HFFc6 (cell line): ENCODE data around the gene PACSIN1. TPM values are rescaled to one million over a fixed set of nuclear protein-coding genes. Genes with fewer than 3 reads are reported as not detected.

ENCODE experiments used
- DNase-seq: peaks from one replicate; pipeline ENCODE4 v3.0.0-alpha.2; 2018
- H3K27ac Mint-ChIP-seq: 2 replicates; pipeline ENCODE4 v1.8.0; 2020; ENCODE audit warnings: mild to moderate bottlenecking, mixed read lengths
- H3K27me3 Mint-ChIP-seq: 2 replicates; pipeline ENCODE4 v1.8.0; 2021; ENCODE audit warnings: mild to moderate bottlenecking, moderate library complexity, mixed read lengths; ENCODE audit not compliant: insufficient read depth
- H3K36me3 Mint-ChIP-seq: 2 replicates; pipeline ENCODE4 v1.8.0; 2021; ENCODE audit warnings: low read depth, mixed read lengths
- H3K4me1 Mint-ChIP-seq: 2 replicates; pipeline ENCODE4 v1.8.0; 2020; ENCODE audit warnings: low read depth, mixed read lengths
- H3K4me3 Mint-ChIP-seq: 2 replicates; pipeline ENCODE4 v1.8.0; 2020; ENCODE audit warnings: mild to moderate bottlenecking, moderate library complexity, mixed read lengths
- H3K9me3 Mint-ChIP-seq: 2 replicates; pipeline ENCODE4 v1.8.0; 2020; ENCODE audit warnings: mild to moderate bottlenecking, mixed read lengths
- CTCF ChIP-seq: fragments of 200-600 bp; sonication (generic); IDR thresholded peaks from 2 replicates; pipeline ENCODE4 v1.5.0; 2021; ENCODE audit warnings: antibody characterized with exemption, mild to moderate bottlenecking
- total RNA-seq, 6 experiments: library from RNA; stranded (reverse); fragmentation: NEBNext Ultra II Directional; extraction: Animal tissue kit (Norgen Biotek cat#: 25700); gene quantifications; 2 replicates in 1 of 6; 3 replicates in 5 of 6; pipeline ENCODE4 v1.2.3, GENCODE V29; 2021

The PACSIN1 gene
- total RNA-seq, 6 experiments from 2014 or later = not detected

GRCh38 chr6:34451192-34451591, 14.7 kb upstream of the PACSIN1 start:
- H3K27me3 Mint-ChIP-seq = peaks cover 6% of the 10 kb centered on the region
- H3K36me3 Mint-ChIP-seq = no peaks in the 10 kb centered on the region
- H3K27ac Mint-ChIP-seq = no peak overlapping the region
- H3K4me3 Mint-ChIP-seq = no peak overlapping the region
- DNase-seq = no peak
- H3K9me3 Mint-ChIP-seq = peaks cover 6% of the 10 kb centered on the region
- no peak for TF ChIP-seq CTCF
- no peaks in the 10 kb centered on the region for H3K4me1 Mint-ChIP-seq

GRCh38 chr6:34455831-34456230, 10.0 kb upstream of the PACSIN1 start:
- Mint-ChIP-seq H3K27ac (no peak overlapping the region), H3K4me1 (0 out of 2 replicates have a peak, but pooled peaks cover 2% of the 10 kb centered on the region), H3K4me3 (no peak overlapping the region), H3K36me3 (no peaks in the 10 kb centered on the region), H3K27me3 (peaks cover 8% of the 10 kb centered on the region), H3K9me3 (peaks cover 6% of the 10 kb centered on the region)
- no peak for TF ChIP-seq CTCF
- no peak for DNase-seq

- DNase-seq = no peak
- Mint-ChIP-seq H3K4me1 (peaks cover 10% of the 10 kb centered on the region), H3K27ac (no peak overlapping the region), H3K4me3 (no peak overlapping the region), H3K36me3 (no peaks in the 10 kb centered on the region), H3K9me3 (no peaks in the 10 kb centered on the region), H3K27me3 (peaks cover 8% of the 10 kb centered on the region; the same call in 1 of the 2 replicates)
- TF ChIP-seq CTCF = no peak
These were observed 8.5 kb upstream of the PACSIN1 start for GRCh38 chr6:34457382-34457741.

- no peak for DNase-seq
- Mint-ChIP-seq H3K27ac (no peak overlapping the region), H3K36me3 (no peaks in the 10 kb centered on the region), H3K4me1 (peaks cover 15% of the 10 kb centered on the region), H3K9me3 (no peaks in the 10 kb centered on the region), H3K4me3 (no peak overlapping the region), H3K27me3 (peaks cover 8% of the 10 kb centered on the region; the same call in 1 of the 2 replicates)
- TF ChIP-seq CTCF = no peak
These were observed 7.8 kb upstream of the PACSIN1 start for GRCh38 chr6:34457742-34458735.

- no peak overlapping the region for H3K4me3 Mint-ChIP-seq
- no peak for DNase-seq
- peak; percentile 77 for TF ChIP-seq CTCF
- H3K27ac Mint-ChIP-seq = no peak overlapping the region
- peaks cover 7% of the 10 kb centered on the region for H3K27me3 Mint-ChIP-seq
- no peaks in the 10 kb centered on the region for H3K36me3 Mint-ChIP-seq
- peaks cover 15% of the 10 kb centered on the region for H3K4me1 Mint-ChIP-seq
- H3K9me3 Mint-ChIP-seq = no peaks in the 10 kb centered on the region
These were observed 5.8 kb upstream of the PACSIN1 start for GRCh38 chr6:34459899-34460593.
